ENCODE results near the gene ZNF384.

Gene ZNF384

GRCh38 chr12:6662906-6663742 lies 26.1 kb downstream of the ZNF384 start, which contains the start of gene ING4:
TSS of gene ING4 (minus strand) at chr12:6663119. CDS start at chr12:6663101, 18 bp downstream.
- H3K4me3 ChIP-seq (ENCODE audit: low read depth, low read length), result peak within 1 kb of the TSS; percentile 95

- peak overlapping the region; percentile 95 for H3K4me3 ChIP-seq (ENCODE audit: low read depth, low read length)
These were observed 26.6 kb downstream of the ZNF384 start for GRCh38 chr12:6662602-6662905.

GRCh38 chr12:6653987-6654386 lies 35.2 kb downstream of the ZNF384 start:
- no peak overlapping the region for H3K4me3 ChIP-seq (ENCODE audit: low read depth, low read length)

DNA sequence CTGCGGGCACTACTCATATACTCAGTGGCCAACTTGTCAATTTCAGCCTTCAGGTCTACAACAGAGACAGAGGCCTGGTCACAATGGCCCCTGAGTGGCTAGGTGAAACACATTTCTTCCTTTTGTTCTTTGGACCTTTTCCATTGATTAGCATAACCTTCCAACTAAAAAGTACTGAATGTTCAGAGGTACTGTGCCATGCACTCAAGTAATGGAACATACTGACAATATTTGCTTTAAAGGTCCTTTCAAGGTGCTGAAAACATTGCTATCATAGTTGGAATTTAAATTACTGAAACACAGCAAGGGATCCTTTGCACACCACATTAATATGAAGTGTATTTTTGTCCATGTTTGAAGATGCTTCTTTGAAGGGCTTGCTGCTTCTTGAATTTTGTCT lies 35.8 kb downstream of the ZNF384 start:
- H3K4me3 ChIP-seq (ENCODE audit: low read depth, low read length), result no peak overlapping the region

DNA sequence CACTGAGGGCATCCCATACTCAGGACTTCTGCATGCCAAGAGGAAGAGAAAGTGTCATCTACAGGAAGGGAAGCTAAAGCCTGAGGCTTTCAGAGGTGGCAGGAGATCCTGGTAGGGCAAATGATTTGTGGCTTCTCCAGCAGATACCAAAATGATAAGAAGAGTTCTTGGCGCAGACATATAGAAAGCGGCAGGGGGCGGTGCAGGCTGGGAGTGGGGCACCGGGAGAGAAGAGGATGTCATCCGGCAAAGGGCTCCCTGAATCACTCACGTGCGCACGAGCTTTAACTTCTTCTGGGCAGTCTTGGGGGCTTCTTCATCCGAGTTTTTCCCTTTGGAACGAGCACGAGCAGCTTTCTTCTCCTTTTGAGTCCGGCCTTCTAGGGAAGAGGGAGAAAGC lies 36.8 kb downstream of the ZNF384 start:
- H3K4me3 ChIP-seq (ENCODE audit: low read depth, low read length), result no peak overlapping the region

- no peak overlapping the region for H3K4me3 ChIP-seq (ENCODE audit: low read depth, low read length)
These were observed 38.3 kb downstream of the ZNF384 start for GRCh38 chr12:6650832-6651231.

GRCh38 chr12:6647083-6647604 lies 42.0 kb downstream of the ZNF384 start, which contains the start of gene ACRBP:
TSS of gene ACRBP (minus strand) at chr12:6647432. CDS start at chr12:6647366, 66 bp downstream.
- H3K4me3 ChIP-seq (ENCODE audit: low read depth, low read length), result peak within 1 kb of the TSS; percentile 59

GRCh38 chr12:6646276-6647082 lies 42.7 kb downstream of the ZNF384 start:
- H3K4me3 ChIP-seq (ENCODE audit: low read depth, low read length), result peak overlapping the region; percentile 59

DNA sequence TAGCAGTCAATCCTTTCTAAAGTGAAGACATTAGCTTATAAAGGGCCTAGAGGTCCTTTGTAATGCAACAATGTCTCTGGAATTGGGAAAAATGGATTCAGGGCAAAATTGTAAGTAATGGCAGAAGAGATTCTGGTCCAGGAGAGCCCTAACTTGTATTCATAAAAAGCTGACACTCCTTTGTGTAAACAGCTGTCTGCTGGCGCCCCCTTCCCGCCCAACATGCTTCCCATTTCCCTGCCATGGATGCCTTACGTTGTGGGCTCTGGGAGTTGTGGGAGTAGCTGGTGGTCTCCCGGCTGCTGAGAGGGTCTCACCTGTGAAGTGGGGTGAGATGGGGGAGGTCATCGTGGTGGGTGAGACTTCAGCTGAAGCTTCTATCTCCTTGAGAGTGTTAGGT lies 44.3 kb downstream of the ZNF384 start:
- no peak overlapping the region for H3K4me3 ChIP-seq (ENCODE audit: low read depth, low read length)

GRCh38 chr12:6644257-6644596 lies 44.9 kb downstream of the ZNF384 start:
- no peak overlapping the region for H3K4me3 ChIP-seq (ENCODE audit: low read depth, low read length)

GRCh38 chr12:6643569-6644256 lies 45.5 kb downstream of the ZNF384 start:
- no peak overlapping the region for H3K4me3 ChIP-seq (ENCODE audit: low read depth, low read length)

GRCh38 chr12:6641131-6641530 lies 48.0 kb downstream of the ZNF384 start:
- no peak overlapping the region for H3K4me3 ChIP-seq (ENCODE audit: low read depth, low read length)

- H3K4me3 ChIP-seq (ENCODE audit: low read depth, low read length), result no peak overlapping the region
These were observed 48.7 kb downstream of the ZNF384 start for GRCh38 chr12:6640497-6640896.

DNA sequence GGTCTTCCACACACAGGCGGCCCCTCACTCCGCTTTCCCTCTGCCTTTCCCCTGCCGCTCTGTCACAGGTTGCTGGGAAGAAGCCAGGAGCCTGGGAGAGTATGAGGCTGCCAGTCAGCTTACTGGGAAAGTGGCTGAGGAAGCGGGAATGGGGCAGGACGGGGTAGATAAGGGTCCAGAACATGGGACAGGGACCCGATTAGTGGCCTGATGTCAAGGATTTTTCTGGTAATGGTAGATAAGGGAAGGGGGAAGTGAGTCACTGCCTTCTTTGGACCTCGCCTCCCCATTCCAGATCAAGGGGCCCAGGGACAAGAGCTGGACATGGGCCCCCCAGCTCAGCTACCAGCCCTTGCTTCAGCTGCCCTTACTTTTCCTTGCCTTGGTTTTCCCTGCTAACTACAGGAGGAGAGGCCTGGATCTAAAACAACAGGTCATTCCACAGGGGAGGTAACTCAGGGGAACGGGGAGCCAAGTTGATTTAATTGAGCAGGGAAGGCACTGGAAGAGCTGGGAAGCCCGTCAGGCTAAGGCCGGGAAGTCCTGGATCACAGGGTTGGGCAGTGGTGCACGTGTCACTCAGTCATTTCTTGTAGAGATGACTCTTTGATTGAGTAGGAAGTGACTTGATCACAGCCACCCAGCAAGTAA lies 49.9 kb downstream of the ZNF384 start:
- H3K4me3 ChIP-seq (ENCODE audit: low read depth, low read length), result no peak overlapping the region

GRCh38 chr12:6638305-6638704 lies 50.9 kb downstream of the ZNF384 start:
- no peak overlapping the region for H3K4me3 ChIP-seq (ENCODE audit: low read depth, low read length)

GRCh38 chr12:6635856-6636531 lies 53.2 kb downstream of the ZNF384 start, which contains the start of gene LPAR5:
TSS of gene LPAR5 (minus strand) at chr12:6635959. CDS start at chr12:6621248, 14,711 bp downstream.
- H3K4me3 ChIP-seq (ENCODE audit: low read depth, low read length), result no peak within 1 kb of the TSS

DNA sequence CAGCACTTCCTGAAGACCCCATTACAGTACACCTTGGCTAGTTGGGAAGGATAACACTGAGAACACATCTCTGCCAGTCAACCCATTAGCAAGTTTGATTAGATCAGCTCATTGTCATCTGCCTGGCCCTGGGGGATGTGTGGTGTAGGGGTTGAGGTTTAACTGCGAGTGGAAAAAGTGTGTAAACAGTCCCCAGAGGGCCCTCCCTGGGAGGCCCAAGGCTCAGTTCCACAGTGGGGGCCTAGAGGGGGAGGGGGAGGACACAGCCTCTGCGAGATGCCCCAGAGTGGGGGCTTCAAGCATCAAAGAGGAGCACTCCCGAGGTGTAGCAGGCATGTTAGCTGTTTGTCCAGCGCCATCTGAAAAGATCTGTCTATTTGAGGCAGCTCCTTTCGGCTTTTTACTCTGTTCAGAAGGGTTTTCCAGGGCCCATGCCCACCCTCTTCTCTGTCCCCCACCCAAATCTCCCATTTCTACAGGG lies 53.8 kb downstream of the ZNF384 start:
- H3K4me3 ChIP-seq (ENCODE audit: low read depth, low read length), result no peak overlapping the region

DNA sequence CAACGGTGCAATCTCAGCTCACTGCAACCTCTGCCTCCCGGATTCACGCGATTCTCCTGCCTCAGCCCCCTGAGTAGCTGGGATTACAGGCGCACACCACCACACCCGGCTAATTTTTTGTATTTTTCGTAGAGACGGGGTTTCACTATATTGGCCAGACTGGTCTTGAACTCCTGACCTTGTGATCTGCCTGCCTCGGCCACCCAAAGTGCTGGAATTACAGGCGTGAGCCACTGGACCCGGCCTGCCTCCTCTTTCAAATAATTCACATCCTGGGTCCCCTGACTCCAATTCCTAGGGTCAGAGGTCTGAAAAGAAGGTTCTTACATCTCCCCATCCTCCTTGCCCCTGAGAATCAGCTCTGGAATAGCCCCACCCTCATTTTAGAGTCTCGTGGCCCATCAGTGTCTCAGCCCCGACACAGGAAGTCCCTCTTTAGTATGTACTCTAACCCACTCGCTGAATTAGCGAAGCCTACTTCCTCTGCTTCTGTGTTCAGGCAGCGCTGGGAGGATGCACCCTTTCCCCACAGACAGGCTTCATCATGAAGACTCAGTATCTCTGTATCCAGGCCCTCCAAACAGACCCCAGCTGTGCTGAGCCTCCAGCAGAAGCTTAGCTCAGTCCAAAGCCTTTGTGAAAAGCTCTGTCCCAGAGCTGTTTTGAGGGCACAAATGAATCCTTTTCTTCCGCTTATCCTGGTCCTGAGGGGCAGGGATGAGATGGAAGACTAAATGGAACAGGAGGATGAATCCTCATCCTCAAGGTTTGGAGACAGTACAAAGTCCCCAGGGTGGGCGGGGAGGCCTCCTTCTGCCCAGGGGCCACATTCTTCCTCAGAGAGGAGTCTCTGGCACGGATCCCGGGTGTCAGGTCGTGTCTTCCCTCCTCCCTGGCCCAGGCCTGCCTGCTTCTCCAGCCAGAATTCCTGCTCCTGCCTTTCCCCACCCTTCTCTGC lies 56.9 kb downstream of the ZNF384 start:
- H3K4me3 ChIP-seq (ENCODE audit: low read depth, low read length), result no peak overlapping the region

- no peak overlapping the region for H3K4me3 ChIP-seq (ENCODE audit: low read depth, low read length)
These were observed 57.6 kb downstream of the ZNF384 start for GRCh38 chr12:6631549-6631961.
